GM20000 (cell line): ENCODE measurements around the gene ARFGAP1.

Source experiments
- DNase-seq: peaks from one replicate; pipeline ENCODE4 v3.0.0; 2012; ENCODE audit warnings: low spot score
- CTCF ChIP-seq: IDR thresholded peaks from 2 replicates; pipeline ENCODE4 v1.5.1; 2012; ENCODE audit warnings: mild to moderate bottlenecking, control low read depth; ENCODE audit errors: extremely low read depth, missing control alignments

ARFGAP1 gene

GRCh38 chr20:63272105-63273058 is at the start of gene ARFGAP1:
Gene ARFGAP1 (plus strand): TSS chr20:63272813. CDS start chr20:63275581, 2,768 bp downstream.
- no peak for TF ChIP-seq CTCF

GRCh38 chr20:63223121-63223825 is 49.3 kb upstream of the ARFGAP1 start:
- peak; percentile 88 for TF ChIP-seq CTCF
- DNase-seq, result peak; percentile 69

More at GRCh38 chr20:63272105-63273058, at the start of gene ARFGAP1:
- DNase-seq, result peak; percentile 100

GRCh38 chr20:63223826-63224207 is 48.8 kb upstream of the ARFGAP1 start:
- DNase-seq, result no peak

GRCh38 chr20:63224412-63225081 is 48.1 kb upstream of the ARFGAP1 start:
- DNase-seq, result no peak
- TF ChIP-seq CTCF, result no peak

More at GRCh38 chr20:63223826-63224207, 48.8 kb upstream of the ARFGAP1 start:
- TF ChIP-seq CTCF, result no peak

GRCh38 chr20:63225082-63225454 is 47.5 kb upstream of the ARFGAP1 start:
- no peak for TF ChIP-seq CTCF
- DNase-seq, result no peak

- TF ChIP-seq CTCF, result no peak
- no peak for DNase-seq
Measured at GRCh38 chr20:63226042-63226943, 46.3 kb upstream of the ARFGAP1 start.
